B cell (primary cell): ENCODE data around the gene CYTH3. TPM values are rescaled to one million over a fixed set of nuclear protein-coding genes. Genes with fewer than 3 reads are reported as not detected.

Source experiments
- ATAC-seq: fragments of 200-7000 bp; cut with Tn5 transposase; one replicate; pipeline ENCODE4 v1.10.0; 2021; ENCODE audit warnings: low read depth, mild to moderate bottlenecking, moderate number of reproducible peaks, moderate library complexity
- CTCF ChIA-PET: fragments of 350-600 bp; sonication (Branson Sonifier 250); formaldehyde crosslinking; loops from one replicate; lab custom pipeline; 2021; ENCODE audit warnings: antibody characterized with exemption, inconsistent platforms; lab: Charles Lee
- POLR2A ChIA-PET: fragments of 350-600 bp; sonication (Branson Sonifier 250); formaldehyde crosslinking; loops from one replicate; lab custom pipeline; 2021; ENCODE audit warnings: antibody characterized with exemption; lab: Charles Lee
- DNase-seq: peaks from one replicate; pipeline ENCODE4 v3.0.0; 2013
- H2AFZ ChIP-seq: 2 replicates; pipeline ENCODE4 v1.6.1; 2012; ENCODE audit warnings: mild to moderate bottlenecking, low read depth, low read length; ENCODE audit not compliant: insufficient read depth, poor library complexity, severe bottlenecking
- H3K27ac ChIP-seq, 2 donors: 1 replicate in 1 of 2; 2 replicates in 1 of 2; pipeline ENCODE4 v1.5.1; 2012 to 2013; ENCODE audit warnings: low read length in 2 of 2, mild to moderate bottlenecking in 2 of 2, moderate library complexity in 1 of 2
- H3K27me3 ChIP-seq, 4 experiments: fragments of 200-600 bp in 1 of 4; sonication (generic) in 1 of 4; replicated peaks in 1 of 4; 1 replicate in 2 of 4; 2 replicates in 2 of 4; pipeline versions ENCODE4 v1.6.1 to v1.7.0; 2013 to 2016; ENCODE audit warnings: low read length in 3 of 4, mild to moderate bottlenecking in 2 of 4, mixed read lengths in 1 of 4, moderate library complexity in 1 of 4; ENCODE audit not compliant: insufficient read depth in 4 of 4, control insufficient read depth in 3 of 4; ENCODE audit errors: control extremely low read depth in 1 of 4
- H3K36me3 ChIP-seq, 2 experiments: replicated peaks in 1 of 2; 1 replicate in 1 of 2; 2 replicates in 1 of 2; pipeline versions ENCODE4 v1.6.1 to v1.7.1; 2013; ENCODE audit warnings: low read length in 1 of 2; ENCODE audit not compliant: insufficient read depth in 2 of 2, control insufficient read depth in 1 of 2; ENCODE audit errors: control extremely low read depth in 1 of 2, extremely low read depth in 1 of 2
- H3K4me1 ChIP-seq, 2 donors: fragments of 200-600 bp in 1 of 2; sonication (generic) in 1 of 2; 1 replicate in 1 of 2; 2 replicates in 1 of 2; pipeline versions ENCODE4 v1.5.1 to v1.6.1; 2013 to 2017; ENCODE audit warnings: low read length in 2 of 2; ENCODE audit not compliant: control insufficient read depth in 2 of 2, insufficient read depth in 2 of 2
- H3K4me2 ChIP-seq: replicated peaks from 2 replicates; pipeline ENCODE3; 2012; ENCODE audit warnings: mild to moderate bottlenecking, low read depth, low read length; ENCODE audit not compliant: poor library complexity, severe bottlenecking
- H3K4me3 ChIP-seq, 5 experiments: fragments of 200-600 bp in 1 of 5; sonication (generic) in 1 of 5; 1 replicate in 3 of 5; 2 replicates in 2 of 5; pipeline versions ENCODE4 v1.5.1 to v1.7.0; 2011 to 2016; ENCODE audit warnings: low read length in 4 of 5, mild to moderate bottlenecking in 4 of 5, low read depth in 2 of 5, control low read depth in 1 of 5, moderate library complexity in 1 of 5; ENCODE audit not compliant: insufficient read depth in 1 of 5; ENCODE audit errors: control extremely low read depth in 1 of 5, extremely low read depth in 1 of 5
- H3K79me2 ChIP-seq: fragments of 200-600 bp; sonication (generic); one replicate; pipeline ENCODE4 v1.6.0; 2016; ENCODE audit warnings: low read length; ENCODE audit not compliant: control insufficient read depth, insufficient read depth
- H3K9ac ChIP-seq: fragments of 200-600 bp; sonication (generic); 2 replicates; pipeline ENCODE4 v1.6.1; 2017; ENCODE audit warnings: mild to moderate bottlenecking, low read length, moderate library complexity
- H3K9me3 ChIP-seq, 3 donors: one replicate each; pipeline versions ENCODE4 v1.6.1 to v1.7.1; 2013; ENCODE audit warnings: low read length in 2 of 3; ENCODE audit not compliant: control insufficient read depth in 2 of 3, insufficient read depth in 1 of 3; ENCODE audit errors: control extremely low read depth in 1 of 3
- H4K20me1 ChIP-seq: 2 replicates; pipeline ENCODE4 v1.6.0; 2012; ENCODE audit warnings: mild to moderate bottlenecking, low read length; ENCODE audit not compliant: insufficient read depth, control insufficient read depth, poor library complexity, severe bottlenecking
- H3K27ac Mint-ChIP-seq: one replicate; pipeline ENCODE4 v1.8.0; 2021; ENCODE audit warnings: mixed read lengths
- H3K27me3 Mint-ChIP-seq: one replicate; pipeline ENCODE4 v1.8.0; 2021; ENCODE audit warnings: mixed read lengths
- H3K4me1 Mint-ChIP-seq: one replicate; pipeline ENCODE4 v1.8.0; 2021; ENCODE audit warnings: mixed read lengths
- H3K4me3 Mint-ChIP-seq: one replicate; pipeline ENCODE4 v1.8.0; 2021; ENCODE audit warnings: mixed read lengths
- H3K9me3 Mint-ChIP-seq: one replicate; pipeline ENCODE4 v1.8.0; 2022; ENCODE audit warnings: mixed read lengths; ENCODE audit not compliant: insufficient read depth
- EZH2 ChIP-seq: IDR thresholded peaks from 2 replicates; pipeline ENCODE4 v1.6.1; 2012; ENCODE audit warnings: borderline replicate concordance, low read depth, mild to moderate bottlenecking, moderate library complexity, low read length; ENCODE audit not compliant: insufficient read depth, poor library complexity, severe bottlenecking
- WGBS: methylation state at CpG from one replicate; pipeline ENCODE4 v1.1.5; 2013; ENCODE audit warnings: missing lambda C conversion rate; ENCODE audit not compliant: insufficient coverage; 5-methylcytosine and 5-hydroxymethylcytosine counted together
- intact Hi-C: fragments of 100-400 bp; cut with micrococcal nuclease; formaldehyde crosslinking; loops from one replicate; pipeline ENCODE4 v1.10.0; 2022
- polyA plus RNA-seq: library from polyadenylated mRNA; depleted of rRNA; stranded (reverse); fragments of >200 nt; gene quantifications from 2 replicates; pipeline ENCODE4 v1.2.3, GENCODE V29; 2012
- total RNA-seq, 2 donors: library from RNA; stranded (reverse); fragments of 120-200 nt in 1 of 2; gene quantifications; 1 replicate in 1 of 2; 2 replicates in 1 of 2; pipeline versions ENCODE4 v1.2.3 to v1.2.4, GENCODE V29; 2013 to 2022
- TF ChIP-seq, protein P1 (sequence below): fragments of 200-600 bp; IDR thresholded peaks from one replicate; pipeline ENCODE4 v1.8.0; 2022; ENCODE audit warnings: antibody characterized with exemption, mild to moderate bottlenecking

The CYTH3 gene
- total and polyA plus RNA-seq, 2 donors (not counting 1 experiment from before 2014, with no cell fraction given) = 5.2 to 11.3 TPM

DNA sequence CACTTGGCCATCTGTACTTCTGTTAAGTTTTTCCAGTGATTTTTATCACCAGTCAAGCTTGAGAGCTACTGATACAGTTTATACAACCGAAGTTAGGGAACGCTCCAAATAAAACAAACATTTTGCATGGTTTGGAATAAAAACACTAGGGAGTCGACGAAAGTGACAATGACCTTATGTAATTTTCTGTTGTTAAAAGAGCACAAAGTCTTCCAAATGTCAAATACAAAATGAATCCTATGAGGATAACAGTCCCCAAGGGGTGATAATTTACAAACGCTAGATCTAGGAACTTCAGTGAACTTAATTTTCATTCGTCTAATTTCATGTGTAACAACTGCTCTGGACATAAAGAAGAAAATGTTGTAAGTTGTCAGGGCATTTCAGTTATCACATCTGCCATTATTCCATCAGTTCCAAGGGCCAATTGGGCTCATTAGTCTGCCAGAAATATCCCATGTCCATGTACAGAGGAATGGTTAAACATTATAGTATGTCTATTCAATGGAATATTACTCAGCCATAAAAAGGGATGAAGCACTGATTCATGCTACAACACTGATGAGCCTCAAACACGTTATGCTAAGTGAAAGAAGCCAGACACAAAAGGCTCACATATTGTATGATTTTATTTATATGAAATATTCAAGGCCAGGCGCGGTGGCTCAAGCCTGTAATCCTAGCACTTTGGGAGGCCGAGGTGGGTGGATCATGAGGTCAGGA, 38.0 kb upstream of the CYTH3 start:
- WGBS = 100% methylated on average over 4 of the region's 10 CpGs
- no peak for ATAC-seq

DNA sequence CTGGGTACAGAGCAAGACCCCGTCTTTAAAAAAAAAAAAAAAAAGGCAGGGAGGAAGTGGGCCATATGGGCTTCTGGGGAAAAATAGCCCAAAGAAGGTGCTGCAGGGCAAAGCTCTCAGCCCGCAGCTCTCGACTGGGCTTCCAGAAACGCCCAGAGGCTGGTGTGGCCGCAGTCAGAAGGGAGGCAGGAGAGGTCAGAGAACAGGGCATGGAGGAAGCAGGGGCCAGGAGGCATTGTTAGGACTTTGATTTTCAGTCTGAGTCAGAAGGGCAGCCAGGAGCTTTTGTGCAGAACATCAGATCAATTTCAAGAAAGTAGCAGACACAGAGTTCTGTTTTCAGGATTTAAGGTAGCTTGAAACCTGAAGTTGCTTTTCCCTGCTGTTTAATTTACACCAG, 35.3 kb upstream of the CYTH3 start:
- Mint-ChIP-seq H3K27ac (no peak overlapping the region), H3K4me3 (no peak overlapping the region), H3K4me1 (no peaks in the 10 kb centered on the region), H3K27me3 (no peaks in the 10 kb centered on the region), H3K9me3 (no peaks in the 10 kb centered on the region)
- Histone ChIP-seq H3K27ac (no peak overlapping the region), H3K4me1 (no peaks in the 10 kb centered on the region), H3K27me3 (no peaks in the 10 kb centered on the region), H3K4me3 (no peak overlapping the region), H3K9me3 (no peaks in the 10 kb centered on the region), H3K36me3 (no peaks in the 10 kb centered on the region), H2AFZ (no peak overlapping the region), H3K79me2 (no peaks in the 10 kb centered on the region), H3K4me2 (no peak overlapping the region), H3K9ac (no peak overlapping the region), H4K20me1 (no peaks in the 10 kb centered on the region)
- TF ChIP-seq EZH2 = no peak
- TF ChIP-seq, protein P1, sequence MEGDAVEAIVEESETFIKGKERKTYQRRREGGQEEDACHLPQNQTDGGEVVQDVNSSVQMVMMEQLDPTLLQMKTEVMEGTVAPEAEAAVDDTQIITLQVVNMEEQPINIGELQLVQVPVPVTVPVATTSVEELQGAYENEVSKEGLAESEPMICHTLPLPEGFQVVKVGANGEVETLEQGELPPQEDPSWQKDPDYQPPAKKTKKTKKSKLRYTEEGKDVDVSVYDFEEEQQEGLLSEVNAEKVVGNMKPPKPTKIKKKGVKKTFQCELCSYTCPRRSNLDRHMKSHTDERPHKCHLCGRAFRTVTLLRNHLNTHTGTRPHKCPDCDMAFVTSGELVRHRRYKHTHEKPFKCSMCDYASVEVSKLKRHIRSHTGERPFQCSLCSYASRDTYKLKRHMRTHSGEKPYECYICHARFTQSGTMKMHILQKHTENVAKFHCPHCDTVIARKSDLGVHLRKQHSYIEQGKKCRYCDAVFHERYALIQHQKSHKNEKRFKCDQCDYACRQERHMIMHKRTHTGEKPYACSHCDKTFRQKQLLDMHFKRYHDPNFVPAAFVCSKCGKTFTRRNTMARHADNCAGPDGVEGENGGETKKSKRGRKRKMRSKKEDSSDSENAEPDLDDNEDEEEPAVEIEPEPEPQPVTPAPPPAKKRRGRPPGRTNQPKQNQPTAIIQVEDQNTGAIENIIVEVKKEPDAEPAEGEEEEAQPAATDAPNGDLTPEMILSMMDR = no peak
- ATAC-seq = no peak
- DNase-seq = no peak
- ChIA-PET POLR2A (no interaction called here), CTCF (interaction anchor here (0.8 kb wide), 1 partner anchor 31 kb away, joined by 3 read pairs; no protein-coding TSS in a partner anchor)
- WGBS = 78% methylated on average over 5 of the region's 5 CpGs
- intact Hi-C loops = no loop called here

More for the DNA sequence above, 38.0 kb upstream of the CYTH3 start:
- Histone ChIP-seq H3K27ac (no peak overlapping the region), H3K4me1 (no peaks in the 10 kb centered on the region), H3K79me2 (no peaks in the 10 kb centered on the region), H3K4me2 (no peak overlapping the region), H2AFZ (no peak overlapping the region), H3K9ac (no peak overlapping the region), H3K27me3 (no peaks in the 10 kb centered on the region), H3K4me3 (no peak overlapping the region), H4K20me1 (no peaks in the 10 kb centered on the region), H3K9me3 (no peaks in the 10 kb centered on the region), H3K36me3 (no peaks in the 10 kb centered on the region)
- intact Hi-C loops = no loop called here
- Mint-ChIP-seq H3K27ac (no peak overlapping the region), H3K27me3 (no peaks in the 10 kb centered on the region), H3K4me1 (no peaks in the 10 kb centered on the region), H3K4me3 (no peak overlapping the region), H3K9me3 (no peaks in the 10 kb centered on the region)
- CTCF ChIA-PET = interaction anchor here (1.6 kb wide), 1 partner anchor 13 kb away, joined by 3 read pairs; no protein-coding TSS in a partner anchor
- DNase-seq = no peak
- TF ChIP-seq EZH2 = no peak
- TF ChIP-seq, protein P1 = no peak
- POLR2A ChIA-PET = no interaction called here
